ENCODE results near the gene PPP1R14C. TPM values are rescaled to one million over a fixed set of nuclear protein-coding genes. Genes with fewer than 3 reads are reported as not detected.

PPP1R14C gene
- total RNA-seq, 1 donor from 2014 or later: 0.26 TPM

GRCh38 chr6:150296890-150297289 lies 154.0 kb downstream of the PPP1R14C start:
- Histone ChIP-seq H3K27me3 (no peaks in the 10 kb centered on the region), H3K9me3 (ENCODE audit: low read depth) (no peaks in the 10 kb centered on the region), H3K27ac (no peak overlapping the region), H3K4me3 (no peak overlapping the region), H3K36me3 (no peaks in the 10 kb centered on the region), H2AFZ (replicated peaks) (no peak overlapping the region), H3F3A (ENCODE audit: low read depth) (no peaks in the 10 kb centered on the region), H3K79me2 (ENCODE audit: low read depth) (no peaks in the 10 kb centered on the region), H3K4me1 (no peaks in the 10 kb centered on the region), H3K4me2 (no peak overlapping the region), H3K9ac (no peak overlapping the region), H4K20me1 (ENCODE audit: low read depth) (no peaks in the 10 kb centered on the region)
- peaks cover 11% of the 10 kb centered on the region for H3K4me1 Mint-ChIP-seq
- no peak overlapping the region for H3K4me3 Mint-ChIP-seq
- TF ChIP-seq EZH2phosphoT487 (IDR thresholded peaks at IDR 0.05) (no peak), CTCF (IDR thresholded peaks at IDR 0.05) (no peak), EZH2 (IDR thresholded peaks at IDR 0.05) (no peak)
- peaks cover 21% of the 10 kb centered on the region for H3K9me3 Mint-ChIP-seq
- H3K27ac Mint-ChIP-seq: no peak overlapping the region
- H3K36me3 Mint-ChIP-seq: peaks cover 2% of the 10 kb centered on the region
- H3K27me3 Mint-ChIP-seq (ENCODE audit: insufficient read depth, low read depth): peaks cover 9% of the 10 kb centered on the region
- DNase-seq (ENCODE audit: low spot score): no peak

- Mint-ChIP-seq H3K9me3 (peaks cover 21% of the 10 kb centered on the region), H3K36me3 (peaks cover 2% of the 10 kb centered on the region), H3K27ac (no peak overlapping the region), H3K4me3 (no peak overlapping the region), H3K27me3 (ENCODE audit: insufficient read depth, low read depth) (peaks cover 8% of the 10 kb centered on the region), H3K4me1 (peaks cover 17% of the 10 kb centered on the region)
- Histone ChIP-seq H3K4me3 (no peak overlapping the region), H4K20me1 (ENCODE audit: low read depth) (no peaks in the 10 kb centered on the region), H3K4me1 (peaks cover under 1% of the 10 kb centered on the region), H3K79me2 (ENCODE audit: low read depth) (no peaks in the 10 kb centered on the region), H2AFZ (replicated peaks) (no peak overlapping the region), H3F3A (ENCODE audit: low read depth) (no peaks in the 10 kb centered on the region), H3K9ac (no peak overlapping the region), H3K9me3 (ENCODE audit: low read depth) (no peaks in the 10 kb centered on the region), H3K27me3 (no peaks in the 10 kb centered on the region), H3K36me3 (no peaks in the 10 kb centered on the region), H3K27ac (no peak overlapping the region), H3K4me2 (no peak overlapping the region)
- no peak for DNase-seq (ENCODE audit: low spot score)
- TF ChIP-seq EZH2 (IDR thresholded peaks at IDR 0.05) (no peak), CTCF (IDR thresholded peaks at IDR 0.05) (no peak), EZH2phosphoT487 (IDR thresholded peaks at IDR 0.05) (no peak)
Measured at GRCh38 chr6:150297327-150298029, 154.6 kb downstream of the PPP1R14C start.

GRCh38 chr6:150298030-150298380 lies 155.2 kb downstream of the PPP1R14C start:
- Mint-ChIP-seq H3K4me1 (peaks cover 23% of the 10 kb centered on the region), H3K27ac (no peak overlapping the region), H3K9me3 (peaks cover 21% of the 10 kb centered on the region), H3K36me3 (peaks cover 2% of the 10 kb centered on the region), H3K27me3 (ENCODE audit: insufficient read depth, low read depth) (peaks cover 8% of the 10 kb centered on the region), H3K4me3 (no peak overlapping the region)
- Histone ChIP-seq H3K9me3 (ENCODE audit: low read depth) (no peaks in the 10 kb centered on the region), H3K79me2 (ENCODE audit: low read depth) (no peaks in the 10 kb centered on the region), H3K27me3 (no peaks in the 10 kb centered on the region), H3K27ac (no peak overlapping the region), H3F3A (ENCODE audit: low read depth) (no peaks in the 10 kb centered on the region), H2AFZ (replicated peaks) (no peak overlapping the region), H3K9ac (no peak overlapping the region), H3K4me2 (no peak overlapping the region), H3K36me3 (no peaks in the 10 kb centered on the region), H3K4me1 (peaks cover 5% of the 10 kb centered on the region), H3K4me3 (no peak overlapping the region), H4K20me1 (ENCODE audit: low read depth) (no peaks in the 10 kb centered on the region)
- TF ChIP-seq CTCF (IDR thresholded peaks at IDR 0.05): no peak
- no peak for TF ChIP-seq EZH2phosphoT487 (IDR thresholded peaks at IDR 0.05)
- no peak for TF ChIP-seq EZH2 (IDR thresholded peaks at IDR 0.05)
- DNase-seq (ENCODE audit: low spot score): no peak

Measured in neural progenitor cell (in vitro differentiated cells).